CD4-positive, alpha-beta T cell treated with Interleukin-15 for 4 hours (primary cell): ENCODE data around the gene CLMP.
"Not testable (repeated sequence)": the region's sequence is repeated elsewhere in the genome, so short reads cannot be mapped to it uniquely, and the experiment has no call there.

ENCODE experiments used
- DNase-seq: peaks from one replicate; pipeline ENCODE4 v3.0.0-alpha.2; 2020; ENCODE audit warnings: low spot score

The CLMP gene

DNA sequence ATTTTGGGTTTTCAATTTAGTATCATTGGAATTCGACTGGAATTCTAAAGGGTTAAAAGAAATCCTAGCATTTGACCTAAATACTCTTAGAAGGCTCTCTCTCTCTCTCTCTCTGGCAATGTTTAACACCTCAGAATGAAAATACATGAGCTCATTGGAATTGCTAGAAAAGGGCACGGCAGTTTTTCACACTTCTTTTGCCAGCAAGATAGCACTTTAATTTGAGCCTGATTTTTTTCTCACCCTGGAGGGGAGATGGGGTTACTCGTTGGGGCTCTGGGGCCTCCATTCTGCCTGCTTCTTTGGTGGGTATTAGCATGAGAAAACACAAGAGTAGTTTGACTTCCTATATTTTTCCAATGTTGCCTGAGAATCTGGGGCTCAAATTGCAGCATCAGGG is 22.8 kb upstream of the CLMP start:
- DNase-seq: no peak

DNA sequence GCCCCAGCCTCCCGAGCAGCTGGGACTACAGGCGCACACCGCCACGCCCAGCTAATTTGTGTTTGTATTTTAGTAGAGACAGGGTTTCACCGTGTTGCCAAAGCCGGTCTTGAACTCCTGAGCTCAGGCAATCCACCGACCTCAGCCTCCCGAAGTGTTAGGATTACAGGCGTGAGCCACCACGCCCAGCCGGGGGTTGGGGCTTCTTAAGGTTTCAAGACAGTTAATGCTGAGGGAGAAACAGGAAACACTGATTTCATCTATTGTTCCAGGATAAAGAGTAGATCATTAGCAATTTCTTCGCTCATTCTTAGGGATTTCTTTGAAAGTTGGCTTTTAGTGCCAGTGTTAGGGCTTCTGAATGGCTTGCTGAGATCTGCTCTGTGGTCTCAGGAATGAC is 21.2 kb upstream of the CLMP start:
- no peak for DNase-seq

DNA sequence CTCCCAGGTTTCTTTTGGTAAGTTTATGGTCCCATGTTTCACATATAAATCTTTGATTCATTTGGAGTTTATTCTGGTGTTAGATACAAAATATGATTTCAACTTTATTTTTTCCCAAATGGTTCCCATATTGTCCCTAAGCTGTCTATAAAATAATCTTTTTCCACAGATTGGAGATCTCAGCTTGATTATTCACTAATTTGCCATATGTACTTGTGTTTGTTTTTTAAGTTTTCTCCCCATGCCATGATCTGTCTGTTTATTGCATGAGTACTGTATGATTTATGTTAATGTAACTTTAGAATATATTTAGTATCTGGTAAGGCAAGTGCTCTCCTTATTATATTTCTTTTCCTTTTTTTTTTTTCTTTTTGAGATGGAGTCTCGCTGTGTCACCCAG is 19.9 kb upstream of the CLMP start:
- no peak for DNase-seq

DNA sequence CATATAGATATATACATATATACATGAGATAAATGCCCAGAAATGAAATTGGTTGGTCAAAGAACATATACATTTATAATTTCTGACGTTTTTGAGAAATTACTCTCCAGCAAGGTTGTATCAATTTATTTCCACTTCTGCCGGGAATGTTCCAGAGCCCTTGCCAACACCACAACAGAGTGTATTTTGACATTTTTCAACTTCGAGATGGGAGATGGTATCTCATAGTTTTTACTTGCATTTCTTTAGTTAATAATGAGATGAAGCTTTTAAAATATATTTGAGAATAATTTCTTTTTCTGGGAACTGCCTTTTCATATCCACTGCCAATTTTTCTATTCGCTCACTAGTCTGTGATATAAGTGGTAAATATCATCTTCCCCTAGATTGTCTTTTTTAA is 19.3 kb upstream of the CLMP start:
- no peak for DNase-seq

DNA sequence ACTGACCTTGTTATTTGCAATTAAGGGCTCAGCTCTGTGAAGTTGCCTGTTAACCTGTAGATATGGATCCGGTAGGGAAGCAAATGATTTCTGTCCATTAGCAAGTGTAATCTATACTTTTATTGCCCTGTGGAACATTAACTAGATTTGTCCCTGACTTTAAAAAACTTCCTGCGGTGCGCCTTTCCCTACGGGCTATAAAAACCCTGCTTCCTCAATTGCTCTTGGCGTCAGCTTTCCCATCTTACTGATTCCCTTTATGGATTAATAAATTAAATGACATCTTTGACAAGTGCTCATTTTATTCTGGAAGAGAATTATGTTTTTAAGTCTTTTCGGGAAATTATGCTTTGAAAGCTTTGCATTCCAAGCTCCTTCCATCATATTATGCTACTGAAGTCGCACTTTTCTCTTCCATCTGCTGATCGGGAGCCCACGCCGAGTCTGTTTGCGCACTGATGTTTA is 18.3 kb upstream of the CLMP start:
- no peak for DNase-seq

DNA sequence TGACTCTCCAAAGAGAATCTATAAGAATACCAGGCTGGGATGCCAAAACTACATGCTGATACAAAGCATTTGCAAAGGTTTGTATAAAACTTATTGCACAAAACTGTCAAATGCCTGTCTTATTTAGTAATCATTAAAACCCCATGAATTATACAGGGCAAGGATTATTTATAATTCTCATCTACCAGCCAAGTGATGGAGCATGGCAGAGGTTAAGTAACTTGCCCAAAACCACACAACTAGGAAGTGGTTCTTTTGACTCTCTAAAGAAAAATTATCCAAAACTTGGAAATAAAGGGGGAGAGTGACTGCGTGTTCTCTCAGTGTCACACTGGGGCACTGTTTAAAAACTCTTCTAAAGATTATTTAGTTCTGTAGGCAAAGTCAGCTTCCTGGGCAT is 17.4 kb upstream of the CLMP start:
- DNase-seq: no peak

DNA sequence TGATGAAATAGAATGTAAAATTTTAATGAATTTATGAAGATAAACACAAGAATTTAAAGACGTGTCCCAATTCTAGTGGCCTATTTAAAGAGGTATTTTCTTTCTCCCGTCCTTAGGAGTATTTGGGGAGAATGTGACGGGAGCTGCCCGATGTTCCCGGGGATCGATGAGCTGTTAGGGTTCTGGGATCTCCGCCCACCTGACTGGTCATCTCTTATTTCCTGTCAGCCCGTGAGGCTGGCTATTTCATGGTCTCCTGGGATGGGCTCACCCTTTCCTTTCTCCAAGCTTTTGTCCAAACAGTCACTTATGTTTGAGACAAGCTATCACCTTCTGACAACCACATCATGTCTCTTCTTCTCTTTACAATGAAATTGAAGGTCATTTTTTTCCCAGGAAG is 16.9 kb upstream of the CLMP start:
- no peak for DNase-seq

DNA sequence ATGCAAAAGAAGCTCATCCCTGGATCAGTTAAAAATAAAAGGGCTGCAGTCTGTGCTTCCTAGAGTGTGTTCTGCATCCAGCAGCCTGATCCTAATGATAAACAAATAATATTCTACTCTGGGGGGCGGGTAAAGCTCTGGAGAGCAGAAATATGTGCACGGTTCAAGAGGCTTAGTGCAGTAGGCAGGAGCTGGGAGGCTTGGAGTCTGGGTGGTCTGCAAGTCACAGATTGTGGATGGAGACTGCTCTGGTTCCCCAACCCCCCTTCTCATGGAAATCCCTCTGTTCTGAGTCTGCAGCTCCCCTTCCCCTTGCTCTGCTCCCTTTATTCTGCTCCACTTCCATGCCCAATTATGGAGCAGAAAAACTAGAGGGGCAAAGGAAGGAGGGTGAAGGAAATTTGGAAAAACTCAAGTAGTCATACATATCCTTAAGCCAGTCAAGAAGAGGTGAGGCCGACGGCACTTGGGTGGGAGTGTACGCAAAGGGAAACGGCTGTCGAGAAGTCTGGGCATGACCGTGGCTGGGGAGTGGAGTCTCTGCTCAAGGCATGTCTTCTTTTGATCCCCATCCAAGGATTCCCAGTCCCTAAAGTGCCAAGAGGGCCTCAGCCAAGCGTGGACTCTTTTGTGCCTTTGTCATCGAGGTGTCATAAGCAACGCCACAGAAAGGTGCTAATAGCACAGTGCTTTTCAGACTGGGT is 16.3 kb upstream of the CLMP start:
- no peak for DNase-seq

DNA sequence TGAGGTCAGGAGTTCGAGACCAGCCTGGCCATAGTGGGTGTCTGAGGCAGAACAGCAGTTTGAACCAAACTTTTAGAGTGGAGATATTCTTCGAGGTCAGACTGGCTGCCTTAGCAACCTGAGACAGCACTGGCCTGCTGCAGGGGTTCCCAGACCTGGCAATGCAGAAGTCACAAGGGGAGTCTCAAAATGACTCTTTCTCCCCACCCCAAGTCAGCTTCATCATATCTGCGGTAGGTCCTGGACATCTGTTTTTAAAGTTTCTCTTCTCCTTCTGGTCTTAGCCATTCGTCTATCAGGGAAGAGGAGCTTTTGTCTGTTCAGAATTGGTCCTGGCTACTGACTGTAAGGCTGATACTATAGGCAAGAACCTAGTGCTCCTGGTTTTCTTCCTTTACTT is 14.5 kb upstream of the CLMP start:
- no peak for DNase-seq

DNA sequence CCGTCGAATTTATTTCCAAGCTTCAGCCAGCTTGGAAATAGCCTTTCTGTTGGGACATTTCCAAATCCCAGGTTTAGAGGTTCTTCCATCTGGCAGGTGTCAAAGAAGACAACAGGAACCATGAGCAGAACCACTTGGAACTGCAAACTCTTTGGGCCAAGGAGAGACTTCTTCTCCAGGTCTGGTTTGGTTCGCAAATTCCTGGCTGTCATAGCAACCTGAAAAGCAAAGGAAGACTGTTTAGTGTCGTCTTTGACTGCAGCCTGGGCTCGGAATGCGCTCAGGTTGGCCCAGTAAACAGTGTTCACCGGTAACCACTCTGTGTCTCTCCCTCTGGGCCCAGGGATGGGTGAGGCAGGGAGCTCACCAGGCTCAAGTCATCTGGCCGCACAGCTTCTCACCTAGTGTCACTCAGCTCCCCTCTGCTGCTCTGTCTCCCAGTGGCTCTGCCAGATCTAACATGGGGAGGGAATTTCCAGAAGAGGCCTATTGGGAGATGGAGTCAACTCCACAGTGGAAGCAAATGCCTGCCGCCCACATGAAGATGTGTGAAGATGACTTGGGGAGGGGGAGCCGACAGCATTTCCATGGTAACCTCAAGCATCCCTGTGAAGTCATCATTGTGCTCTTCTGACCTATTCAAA is 11.9 kb upstream of the CLMP start:
- no peak for DNase-seq

DNA sequence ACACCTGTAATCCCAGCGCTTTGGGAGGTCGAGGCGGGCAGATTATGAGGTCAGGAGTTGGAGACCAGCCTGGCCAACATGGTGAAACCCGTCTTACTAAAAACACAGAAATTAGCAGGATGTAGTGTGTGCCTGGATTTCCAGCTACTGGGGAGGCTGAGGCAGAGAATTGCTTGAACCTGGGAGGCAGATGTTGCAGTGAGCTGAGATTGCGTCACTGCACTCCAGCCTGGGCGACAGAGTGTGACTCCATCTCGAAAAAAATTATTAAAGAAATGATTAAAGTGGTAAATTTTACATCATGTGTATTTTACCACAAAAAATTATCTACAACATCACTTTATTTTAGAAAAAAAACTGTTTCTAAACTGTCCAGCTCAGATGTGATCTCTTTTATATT is 11.0 kb upstream of the CLMP start:
- not testable (repeated sequence) for DNase-seq

DNA sequence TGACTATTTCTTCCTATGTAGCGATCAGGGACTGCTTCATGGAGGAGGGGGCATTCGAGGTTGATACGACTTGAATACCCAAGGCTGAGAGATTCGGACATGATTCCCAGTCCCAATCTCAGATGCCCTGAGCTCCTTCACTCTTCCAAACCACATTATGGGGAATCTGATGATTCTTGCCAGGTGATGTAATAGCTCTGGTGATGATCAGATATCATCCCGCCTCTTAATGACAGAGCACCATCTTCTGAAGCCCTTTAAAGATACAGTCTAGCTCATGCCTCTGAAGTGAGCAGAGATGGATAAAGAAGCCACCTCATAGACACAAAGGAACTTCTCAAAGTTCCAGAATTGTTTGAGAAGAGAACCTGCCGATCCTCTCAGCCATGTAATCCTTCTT is 8.9 kb upstream of the CLMP start:
- DNase-seq: no peak

DNA sequence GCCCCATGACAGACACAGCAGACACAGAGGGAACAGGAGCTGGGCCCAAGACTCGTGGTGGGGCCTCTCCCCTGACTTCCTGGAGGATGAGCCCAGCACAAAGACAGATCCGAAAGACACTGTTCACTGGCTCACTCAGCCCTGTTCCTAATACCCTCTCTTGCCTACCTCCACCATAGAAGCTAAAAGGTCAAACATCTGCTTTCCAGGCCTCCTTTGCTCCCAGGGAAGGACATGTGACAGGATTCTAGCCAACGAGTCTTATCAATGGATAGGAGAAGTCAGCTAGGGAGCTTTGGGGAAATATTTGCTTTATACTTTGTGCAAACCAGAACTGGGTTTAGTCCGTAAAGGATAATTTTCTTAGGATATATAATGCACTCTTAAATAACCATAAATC is 8.4 kb upstream of the CLMP start:
- no peak for DNase-seq

DNA sequence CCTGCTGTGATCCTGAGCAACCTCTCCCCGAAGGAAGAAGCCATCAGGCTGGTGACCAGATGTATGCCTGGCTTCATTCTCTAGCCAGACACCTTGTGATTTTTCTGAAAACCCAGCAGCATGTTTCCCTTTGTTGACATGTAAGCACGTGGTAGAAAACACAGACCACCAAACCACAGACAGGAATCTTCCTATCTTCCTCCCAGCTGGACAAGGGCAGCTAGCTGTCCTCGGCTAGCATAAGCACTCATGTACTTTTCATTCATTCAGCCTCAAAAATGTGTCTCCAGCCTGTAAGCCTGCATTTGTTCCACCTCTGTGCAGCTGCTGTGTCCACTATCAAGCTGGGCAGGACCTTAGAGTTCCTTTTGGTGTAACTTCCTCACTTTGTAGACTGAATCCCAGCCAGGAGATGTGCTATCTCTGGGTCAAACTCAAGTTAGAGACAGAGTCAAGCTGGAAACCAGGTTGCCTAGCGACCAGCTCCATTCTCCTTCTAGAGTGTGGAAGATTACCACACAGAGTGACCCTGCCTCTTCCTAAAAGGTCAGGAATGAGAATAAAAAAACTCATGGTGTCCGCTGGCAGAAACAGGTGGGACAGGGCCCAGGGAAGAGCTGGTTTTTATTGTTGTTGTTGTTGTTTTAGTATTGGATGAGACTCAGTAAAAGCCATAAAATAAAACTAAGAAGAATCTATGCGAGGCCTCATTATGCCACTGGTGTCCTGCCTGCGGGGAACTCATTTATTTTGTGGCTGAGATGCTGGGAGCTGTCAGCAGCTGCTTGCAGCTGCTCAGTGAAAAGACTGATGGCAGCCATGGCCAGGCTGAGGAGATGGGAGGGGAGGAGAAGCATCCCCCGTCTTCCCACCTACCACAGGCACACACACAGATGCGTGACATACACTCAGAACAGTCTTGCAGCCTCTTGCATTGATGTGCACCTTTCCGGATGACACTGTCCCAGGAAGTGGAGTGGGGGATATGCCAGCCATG is 7.4 kb upstream of the CLMP start:
- no peak for DNase-seq

DNA sequence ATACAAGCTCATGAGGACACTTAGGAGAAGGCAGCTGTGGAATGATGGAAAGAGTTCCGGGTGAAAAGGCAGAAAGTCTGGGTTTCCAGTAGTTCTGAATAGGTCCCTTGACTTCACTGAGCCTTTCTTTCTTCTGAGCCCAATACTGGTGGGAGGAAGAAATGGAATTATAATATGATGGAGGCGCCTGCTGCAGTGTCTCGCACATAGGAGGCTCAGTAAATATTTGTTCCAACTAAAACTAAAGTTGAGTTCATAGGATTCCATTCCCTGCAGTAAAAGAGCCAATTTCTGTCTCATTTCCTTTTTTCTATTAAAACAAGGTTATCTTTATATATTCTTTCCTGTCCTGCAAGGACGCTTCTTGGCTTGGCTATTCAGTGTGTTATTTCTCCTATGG is 5.2 kb upstream of the CLMP start:
- DNase-seq: no peak

DNA sequence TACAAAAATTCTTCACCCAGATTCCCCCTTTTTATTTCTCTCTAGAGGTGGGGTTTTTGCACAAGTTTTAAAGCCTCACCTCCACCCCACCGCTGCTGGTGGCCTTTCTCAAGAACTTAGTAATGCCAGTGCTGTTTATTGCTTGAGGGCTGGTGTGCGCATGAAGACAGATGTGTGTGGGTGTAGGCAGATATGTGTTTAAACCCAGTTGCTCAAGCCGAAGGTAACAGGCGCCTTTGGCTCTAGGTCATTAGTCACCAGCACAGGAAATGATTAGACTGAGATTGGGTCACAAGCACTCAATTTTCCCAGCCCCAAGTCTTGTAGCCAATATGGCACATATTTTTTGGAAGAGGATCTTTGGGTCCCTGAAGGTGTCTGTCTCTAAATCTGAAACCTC is 2.7 kb upstream of the CLMP start:
- no peak for DNase-seq

DNA sequence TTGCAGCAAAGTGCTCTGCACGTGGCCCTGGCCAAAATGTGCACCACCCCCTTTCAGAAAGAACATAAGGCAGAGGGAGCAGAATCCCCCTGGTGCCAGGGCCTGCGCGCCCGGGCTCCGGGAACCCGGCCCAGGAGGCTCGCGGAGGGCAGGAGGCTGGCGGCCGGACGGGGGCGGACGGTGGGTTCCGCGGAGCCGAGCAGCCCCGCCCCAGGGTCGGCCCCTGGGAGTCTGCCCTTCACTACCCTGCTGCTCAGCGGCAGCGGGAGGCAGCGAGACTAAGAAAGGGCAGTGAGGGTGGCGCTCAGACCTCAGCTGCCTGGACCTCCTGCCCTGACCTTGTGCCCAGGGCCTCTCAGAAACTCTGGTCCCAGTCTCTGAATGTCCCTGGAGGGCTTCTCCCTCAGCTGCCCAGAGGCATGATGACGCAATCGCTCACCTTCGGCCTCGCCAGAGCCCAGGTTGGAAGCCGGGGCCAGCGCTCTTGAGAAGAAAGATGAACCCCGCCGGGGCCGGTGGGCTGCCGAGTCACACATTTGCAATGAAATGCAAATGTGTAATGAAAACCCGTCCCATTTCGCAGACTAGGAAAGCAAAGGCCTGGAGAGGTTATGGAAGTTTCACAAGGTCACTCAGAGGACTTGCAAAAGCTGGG is 1.1 kb upstream of the CLMP start:
- no peak for DNase-seq

DNA sequence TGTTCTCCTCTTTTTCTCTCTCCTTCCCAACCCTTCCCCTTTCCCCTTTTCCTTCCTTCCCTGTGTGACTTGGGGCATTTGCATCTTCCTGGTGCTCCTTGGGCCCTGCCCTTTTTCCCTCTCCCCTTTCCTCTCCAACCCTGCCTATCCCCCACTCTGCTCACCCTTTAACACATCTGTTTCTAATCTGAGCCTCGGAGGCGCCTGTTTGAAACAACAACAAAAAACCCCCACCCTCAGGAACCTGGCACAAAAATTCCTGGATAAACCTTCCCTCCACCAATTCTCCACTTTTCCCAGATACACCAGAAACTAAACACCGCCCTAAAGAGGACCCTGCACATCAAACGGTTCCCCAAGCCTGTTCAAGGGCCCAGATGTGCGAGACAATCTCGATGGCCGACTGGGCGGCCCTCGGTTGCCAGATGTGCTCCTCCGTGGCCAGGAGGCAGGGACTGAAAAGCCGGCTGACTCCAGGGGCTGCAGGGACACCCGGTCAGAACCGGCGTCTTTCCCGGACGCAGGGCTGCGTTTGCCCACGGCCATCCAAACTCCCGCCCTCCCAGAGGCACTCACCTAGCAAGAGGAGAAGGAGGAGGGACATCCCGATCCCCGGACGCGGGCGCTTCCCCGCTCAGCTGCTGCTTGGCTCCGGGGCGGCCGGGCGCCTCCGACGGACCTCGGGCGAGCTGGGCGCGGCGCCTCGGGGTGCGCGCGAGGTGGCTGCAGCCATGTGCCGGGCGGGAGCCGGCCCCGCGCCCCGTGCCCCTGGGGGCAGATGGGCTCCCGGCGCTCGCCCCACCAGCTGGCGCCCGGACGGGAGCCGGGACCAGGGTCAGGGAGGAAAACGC is 486 bp downstream of the CLMP start:
- DNase-seq: no peak

DNA sequence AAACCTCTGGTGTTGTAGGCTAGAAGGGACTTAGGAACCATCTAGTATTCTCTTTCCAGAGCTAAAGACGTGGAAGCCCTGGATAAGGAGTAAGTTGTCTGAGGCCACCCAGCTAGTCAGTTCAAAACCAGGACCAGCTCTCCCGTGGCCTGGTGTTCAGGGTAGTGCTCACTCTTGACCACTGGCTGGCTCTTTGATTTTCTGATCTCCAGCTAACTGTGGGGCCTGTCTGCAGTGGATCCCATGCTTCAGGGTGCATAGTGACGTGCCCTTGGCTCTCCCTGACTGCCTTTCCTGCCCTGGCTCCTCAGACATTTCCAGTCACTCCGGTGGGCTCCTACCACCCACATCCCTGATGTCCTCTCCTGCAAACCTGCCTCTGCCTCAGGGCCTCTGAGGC is 1.3 kb downstream of the CLMP start:
- no peak for DNase-seq

DNA sequence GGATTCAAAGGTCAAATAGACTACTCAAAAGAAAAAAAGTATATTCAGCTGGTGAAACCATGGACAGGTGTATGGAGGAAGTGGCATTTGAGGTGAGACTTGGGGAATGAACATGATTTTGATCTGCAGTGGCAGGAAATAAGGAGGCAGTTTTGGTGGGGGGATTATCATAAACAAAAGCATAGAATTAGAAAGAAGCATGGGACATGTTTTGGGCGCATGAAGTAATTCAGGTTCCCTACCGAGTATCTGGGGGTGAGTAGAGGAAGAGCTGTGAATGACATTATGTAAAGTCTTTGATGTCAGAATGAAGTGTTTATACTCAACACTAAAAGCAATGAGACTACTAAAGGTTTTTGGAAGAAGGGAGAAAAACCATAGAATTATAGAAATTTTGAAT is 3.1 kb downstream of the CLMP start:
- DNase-seq: no peak

DNA sequence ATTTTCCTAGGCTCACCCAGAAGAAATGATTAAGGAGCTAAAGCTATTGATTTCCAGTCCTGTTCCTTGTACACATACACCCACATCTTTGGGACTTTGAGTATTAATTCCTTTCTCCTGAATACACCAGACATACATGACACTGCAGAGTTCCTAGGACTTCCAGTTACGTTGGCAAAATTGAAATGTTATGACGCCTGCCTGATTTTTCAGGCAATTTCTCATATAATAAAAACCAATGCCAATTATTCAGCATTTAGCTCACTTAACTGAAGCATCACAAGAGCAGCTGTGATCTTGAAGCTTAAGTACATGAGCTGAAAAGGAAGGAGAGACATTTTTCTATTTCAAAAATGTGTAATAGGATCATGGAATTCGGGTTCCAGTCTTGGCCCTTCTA is 4.5 kb downstream of the CLMP start:
- no peak for DNase-seq
